Suprapubic skin (tissue), 3 donors: ENCODE measurements around the gene SFMBT1.

ENCODE experiments used
- EP300 ChIP-seq: sonication (generic); formaldehyde crosslinking; IDR thresholded peaks from one replicate; pipeline ENCODE4 v1.6.1; 2017; ENCODE audit warnings: antibody characterized with exemption
- POLR2A ChIP-seq, 2 donors: fragments of 450-650 bp; IDR thresholded peaks; one replicate each; pipeline ENCODE4 v1.6.1; 2017; ENCODE audit warnings: antibody characterized with exemption in 2 of 2, mild to moderate bottlenecking in 2 of 2, moderate library complexity in 2 of 2
- TF ChIP-seq, protein P1 (sequence below), 2 donors: fragments of 200-600 bp in 1 of 2; fragments of 450-650 bp in 1 of 2; sonication (generic) in 1 of 2; IDR thresholded peaks; one replicate each; pipeline ENCODE4 v1.5.1; 2016 to 2019; ENCODE audit warnings: antibody characterized with exemption in 2 of 2, mild to moderate bottlenecking in 1 of 2, moderate library complexity in 1 of 2

GRCh38 chr3:53073553-53074365 is 27.9 kb upstream of the SFMBT1 start:
- TF ChIP-seq, protein P1, sequence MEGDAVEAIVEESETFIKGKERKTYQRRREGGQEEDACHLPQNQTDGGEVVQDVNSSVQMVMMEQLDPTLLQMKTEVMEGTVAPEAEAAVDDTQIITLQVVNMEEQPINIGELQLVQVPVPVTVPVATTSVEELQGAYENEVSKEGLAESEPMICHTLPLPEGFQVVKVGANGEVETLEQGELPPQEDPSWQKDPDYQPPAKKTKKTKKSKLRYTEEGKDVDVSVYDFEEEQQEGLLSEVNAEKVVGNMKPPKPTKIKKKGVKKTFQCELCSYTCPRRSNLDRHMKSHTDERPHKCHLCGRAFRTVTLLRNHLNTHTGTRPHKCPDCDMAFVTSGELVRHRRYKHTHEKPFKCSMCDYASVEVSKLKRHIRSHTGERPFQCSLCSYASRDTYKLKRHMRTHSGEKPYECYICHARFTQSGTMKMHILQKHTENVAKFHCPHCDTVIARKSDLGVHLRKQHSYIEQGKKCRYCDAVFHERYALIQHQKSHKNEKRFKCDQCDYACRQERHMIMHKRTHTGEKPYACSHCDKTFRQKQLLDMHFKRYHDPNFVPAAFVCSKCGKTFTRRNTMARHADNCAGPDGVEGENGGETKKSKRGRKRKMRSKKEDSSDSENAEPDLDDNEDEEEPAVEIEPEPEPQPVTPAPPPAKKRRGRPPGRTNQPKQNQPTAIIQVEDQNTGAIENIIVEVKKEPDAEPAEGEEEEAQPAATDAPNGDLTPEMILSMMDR (IDR thresholded peaks at IDR 0.05), result no peak
- TF ChIP-seq POLR2A (IDR thresholded peaks at IDR 0.05), result no peak
- no peak for TF ChIP-seq EP300
